Left ventricle myocardium superior (tissue), 1 donor: Measurements from ENCODE around the gene SLC35D2. TPM values are rescaled to one million over a fixed set of nuclear protein-coding genes. Genes with fewer than 3 reads are reported as not detected.

Source experiments
- total RNA-seq: library from RNA; stranded (reverse); fragmentation: NEBNext Ultra II Directional; extraction: Animal tissue kit (Norgen Biotek cat#: 25700); gene quantifications from one replicate; pipeline ENCODE4 v1.2.1, GENCODE V29; 2021
- donor health status: DM: no; HTN: yes; CAD: no; lungs with severe emphysema.

Gene SLC35D2
- total RNA-seq, 1 donor from 2014 or later: 16.0 TPM

Other genes starting within 250 kb of the SLC35D2 start
- gene HSD17B3, start 81.5 kb downstream of the SLC35D2 start, total RNA-seq: 0.59 TPM
- gene ZNF367, start 34.7 kb upstream of the SLC35D2 start, total RNA-seq: 2.5 TPM
- gene HABP4, start 66.5 kb upstream of the SLC35D2 start, total RNA-seq: 22.7 TPM
- 18.1 TPM for gene CDC14B, start 236.1 kb upstream of the SLC35D2 start, total RNA-seq